Measurements from ENCODE around the gene ARMC2. TPM values are rescaled to one million over a fixed set of nuclear protein-coding genes. Genes with fewer than 3 reads are reported as not detected.

The ARMC2 gene
- total RNA-seq (10 to 100 TPM in 2 of 7 donors, 1 to 10 TPM in 5; 4.3 to 12.2 (median 6.6) TPM), polyA plus RNA-seq (1 to 10 TPM; 1.4 to 2.1 (median 1.5) TPM)
- long read RNA-seq, donor 1, partial matches to known transcripts: 5 of 5 reads
- long read RNA-seq, donor 1, other reads (novel, unspliced or antisense): 0 of 5 reads
- long read RNA-seq, donor 2: 0 reads

DNA sequence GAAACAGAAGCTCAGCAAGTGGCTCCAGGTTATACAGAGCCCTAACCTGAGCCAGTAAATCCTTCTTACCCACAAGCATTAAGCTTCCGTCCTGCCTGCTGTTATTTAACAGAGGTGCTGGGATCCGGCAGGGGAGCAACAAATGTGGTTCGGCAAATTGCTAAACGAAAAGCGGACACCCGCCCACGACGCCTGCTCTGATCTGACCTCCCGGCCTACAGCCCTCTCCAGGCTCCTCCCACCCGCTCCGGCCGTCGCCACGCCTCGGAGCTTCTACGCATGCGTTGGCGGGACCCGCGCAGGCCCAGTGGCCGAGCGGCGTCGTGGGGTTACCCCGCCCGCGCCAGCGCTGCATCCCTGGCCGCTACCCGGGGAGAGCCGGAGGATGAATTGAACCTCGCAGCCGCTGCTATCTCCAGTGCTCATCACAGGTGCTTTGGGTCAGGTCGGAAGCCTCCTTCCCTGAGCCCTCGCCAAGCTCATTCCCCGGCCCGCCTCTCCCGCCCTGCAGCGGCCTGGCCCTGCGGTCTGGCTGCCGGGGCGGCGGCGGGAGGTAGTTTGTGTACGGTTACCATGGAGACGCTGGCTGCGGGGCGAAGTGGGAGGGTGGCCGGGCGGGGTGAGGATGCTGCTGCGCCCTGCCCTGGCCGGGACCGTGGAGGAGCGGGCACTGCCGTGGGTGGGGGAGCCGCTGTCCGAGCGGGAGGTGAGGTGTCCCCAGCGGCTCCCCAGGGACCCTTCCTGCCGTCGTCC is at the start of gene ARMC2:
TSS of gene ARMC2 (plus strand) at position 307 of the 753 bp plus-strand sequence. CDS start 5,846 bp downstream, outside the sequence.
- Histone ChIP-seq H3K4me3 (peak within 1 kb of the TSS; percentile 82 to 98 (median 96)), H3K27me3 (replicated peaks in 1 of 7) (no peaks in the 10 kb centered on the region), H3K36me3 (no peaks in the 10 kb centered on the region), H3K27ac (peak within 1 kb of the TSS; percentile 73 to 89 (median 86)), H3K9me3 (no peaks in the 10 kb centered on the region), H3K4me1 (peaks cover 3 to 55% (median 37%) of the 10 kb centered on the region in 6 donors)
- intact Hi-C loops (cut with DNase I; ENCODE audit: low total_unique reads): no loop called here
- peak; percentile 99 for DNase-seq
- 0 to 1% (median 0%) methylated on average over 29 to 61 of the region's 61 CpGs for WGBS, 5 donors
- TF ChIP-seq, protein P1, sequence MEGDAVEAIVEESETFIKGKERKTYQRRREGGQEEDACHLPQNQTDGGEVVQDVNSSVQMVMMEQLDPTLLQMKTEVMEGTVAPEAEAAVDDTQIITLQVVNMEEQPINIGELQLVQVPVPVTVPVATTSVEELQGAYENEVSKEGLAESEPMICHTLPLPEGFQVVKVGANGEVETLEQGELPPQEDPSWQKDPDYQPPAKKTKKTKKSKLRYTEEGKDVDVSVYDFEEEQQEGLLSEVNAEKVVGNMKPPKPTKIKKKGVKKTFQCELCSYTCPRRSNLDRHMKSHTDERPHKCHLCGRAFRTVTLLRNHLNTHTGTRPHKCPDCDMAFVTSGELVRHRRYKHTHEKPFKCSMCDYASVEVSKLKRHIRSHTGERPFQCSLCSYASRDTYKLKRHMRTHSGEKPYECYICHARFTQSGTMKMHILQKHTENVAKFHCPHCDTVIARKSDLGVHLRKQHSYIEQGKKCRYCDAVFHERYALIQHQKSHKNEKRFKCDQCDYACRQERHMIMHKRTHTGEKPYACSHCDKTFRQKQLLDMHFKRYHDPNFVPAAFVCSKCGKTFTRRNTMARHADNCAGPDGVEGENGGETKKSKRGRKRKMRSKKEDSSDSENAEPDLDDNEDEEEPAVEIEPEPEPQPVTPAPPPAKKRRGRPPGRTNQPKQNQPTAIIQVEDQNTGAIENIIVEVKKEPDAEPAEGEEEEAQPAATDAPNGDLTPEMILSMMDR (IDR thresholded peaks at IDR 0.05 in 8 of 11, conservative IDR thresholded peaks at IDR 0.05 in 3 of 11): peak in 3 of 11 experiments; percentile 9 to 26 (median 19)
- TF ChIP-seq POLR2A (IDR thresholded peaks at IDR 0.05) (peak in 2 of 3 donors; percentile 59 to 62), POLR2AphosphoS5 (IDR thresholded peaks at IDR 0.05) (peak; percentile 92 to 94 (median 93))

GRCh38 chr6:108798670-108799353 is 49.4 kb upstream of the ARMC2 start:
- Histone ChIP-seq H3K9me3 (no peaks in the 10 kb centered on the region), H3K27ac (peak overlapping the region in 7 of 8 donors; percentile 26 to 79 (median 62)), H3K36me3 (no peaks in the 10 kb centered on the region), H3K27me3 (replicated peaks in 1 of 7) (no peaks in the 10 kb centered on the region), H3K4me1 (peaks cover 12 to 45% (median 33%) of the 10 kb centered on the region in 6 donors), H3K4me3 (peak overlapping the region in 1 of 8 donors; percentile 39)
- TF ChIP-seq POLR2A (IDR thresholded peaks at IDR 0.05) (no peak), POLR2AphosphoS5 (IDR thresholded peaks at IDR 0.05) (peak; percentile 70 to 87 (median 85))
- TF ChIP-seq, protein P1 (IDR thresholded peaks at IDR 0.05 in 8 of 11, conservative IDR thresholded peaks at IDR 0.05 in 3 of 11): no peak
- peak; percentile 89 for DNase-seq
- intact Hi-C loops (cut with DNase I; ENCODE audit: low total_unique reads): no loop called here
- 36 to 44% (median 38%) methylated on average over 17 to 18 of the region's 18 CpGs for WGBS, 5 donors

GRCh38 chr6:108799354-108799717 is 48.9 kb upstream of the ARMC2 start:
- H3K27ac ChIP-seq: peak overlapping the region in 1 of 8 donors; percentile 79
- no peaks in the 10 kb centered on the region for H3K36me3 ChIP-seq
- H3K9me3 ChIP-seq: no peaks in the 10 kb centered on the region
- intact Hi-C loops (cut with DNase I; ENCODE audit: low total_unique reads): no loop called here
- no peak overlapping the region for H3K4me3 ChIP-seq
- WGBS, 5 donors: 90 to 96% (median 95%) methylated on average over 9 of the region's 9 CpGs
- no peak for DNase-seq
- H3K27me3 ChIP-seq (replicated peaks in 1 of 7): no peaks in the 10 kb centered on the region
- no peak for TF ChIP-seq POLR2A (IDR thresholded peaks at IDR 0.05)
- TF ChIP-seq POLR2AphosphoS5 (IDR thresholded peaks at IDR 0.05): no peak
- TF ChIP-seq, protein P1 (IDR thresholded peaks at IDR 0.05 in 8 of 11, conservative IDR thresholded peaks at IDR 0.05 in 3 of 11): no peak
- H3K4me1 ChIP-seq: peaks cover 12 to 45% (median 33%) of the 10 kb centered on the region in 6 donors
